ENCODE results near the gene ARMCX2.

- TF ChIP-seq EZH2 (IDR thresholded peaks at IDR 0.05) (no peak), POLR2AphosphoS5 (IDR thresholded peaks at IDR 0.05; ENCODE audit: borderline replicate concordance, low read depth, low read length) (no peak)
These were observed 26.9 kb upstream of the ARMCX2 start for GRCh38 chrX:101686574-101686973.
